Neuronal stem cell (in vitro differentiated cells): Measurements from ENCODE around the gene SLC39A3.
A peak's percentile ranks its signal among the peaks of the same experiment; 100 is the strongest.

ENCODE experiments used
- DNase-seq: peaks from one replicate; pipeline ENCODE4 v3.0.0-alpha.2; 2013; ENCODE audit warnings: low spot score
- H2AFZ ChIP-seq: one replicate; pipeline ENCODE4 v1.6.1; 2013; ENCODE audit warnings: mild to moderate bottlenecking, low read length, inconsistent platforms
- H2AK5ac ChIP-seq: 2 replicates; pipeline ENCODE4 v1.6.1; 2013; ENCODE audit warnings: low read depth, mild to moderate bottlenecking, inconsistent platforms, low read length, moderate library complexity, mixed read lengths
- H2BK120ac ChIP-seq: 2 replicates; pipeline ENCODE4 v1.6.1; 2013; ENCODE audit warnings: low read depth, mild to moderate bottlenecking, inconsistent platforms, low read length, moderate library complexity, mixed read lengths
- H2BK12ac ChIP-seq: one replicate; pipeline ENCODE4 v1.6.1; 2013; ENCODE audit warnings: low read length, inconsistent platforms
- H2BK15ac ChIP-seq: 2 replicates; pipeline ENCODE4 v1.6.1; 2013; ENCODE audit warnings: mild to moderate bottlenecking, low read length, inconsistent platforms, mixed read lengths
- H2BK5ac ChIP-seq: one replicate; pipeline ENCODE4 v1.6.1; 2013; ENCODE audit warnings: inconsistent platforms, mild to moderate bottlenecking, low read length, moderate library complexity
- H3K14ac ChIP-seq: one replicate; pipeline ENCODE4 v1.6.1; 2013; ENCODE audit warnings: low read length, inconsistent platforms
- H3K18ac ChIP-seq: 2 replicates; pipeline ENCODE4 v1.6.1; 2013; ENCODE audit warnings: low read length, inconsistent platforms
- H3K23ac ChIP-seq: 2 replicates; pipeline ENCODE4 v1.6.1; 2013; ENCODE audit warnings: low read depth, mild to moderate bottlenecking, mixed read lengths, low read length, inconsistent platforms; ENCODE audit not compliant: poor library complexity
- H3K27ac ChIP-seq: replicated peaks from 3 replicates; pipeline ENCODE4 v1.5.1; 2013; ENCODE audit warnings: low read length, inconsistent platforms
- H3K27me3 ChIP-seq, 3 experiments: 2 replicates each; pipeline ENCODE4 v1.6.1; 2013; ENCODE audit warnings: low read length in 3 of 3, mild to moderate bottlenecking in 2 of 3, inconsistent platforms in 1 of 3, low read depth in 1 of 3, mixed read lengths in 1 of 3, moderate library complexity in 1 of 3; ENCODE audit not compliant: control insufficient read depth in 3 of 3, insufficient read depth in 3 of 3
- H3K36me3 ChIP-seq, 2 donors: replicated peaks in 1 of 2; 2 replicates each; pipeline ENCODE4 v1.6.1; 2013; ENCODE audit warnings: low read length in 2 of 2; ENCODE audit not compliant: control insufficient read depth in 2 of 2, insufficient read depth in 2 of 2
- H3K4ac ChIP-seq: 2 replicates; pipeline ENCODE4 v1.6.1; 2013; ENCODE audit warnings: inconsistent platforms, mild to moderate bottlenecking, low read length, moderate library complexity
- H3K4me1 ChIP-seq, 2 donors: 1 replicate in 1 of 2; 2 replicates in 1 of 2; pipeline ENCODE4 v1.6.1; 2013; ENCODE audit warnings: low read length in 2 of 2, low read depth in 1 of 2; ENCODE audit not compliant: control insufficient read depth in 2 of 2, insufficient read depth in 1 of 2
- H3K4me2 ChIP-seq: one replicate; pipeline ENCODE4 v1.6.1; 2013; ENCODE audit warnings: mild to moderate bottlenecking, low read length, inconsistent platforms; ENCODE audit not compliant: insufficient read depth, poor library complexity, severe bottlenecking
- H3K4me3 ChIP-seq, 2 donors: 2 replicates each; pipeline ENCODE4 v1.5.1; 2013; ENCODE audit warnings: low read length in 2 of 2, mild to moderate bottlenecking in 2 of 2, inconsistent platforms in 1 of 2, moderate library complexity in 1 of 2
- H3K79me1 ChIP-seq: one replicate; pipeline ENCODE4 v1.6.1; 2013; ENCODE audit warnings: low read depth, mild to moderate bottlenecking, inconsistent platforms, low read length, moderate library complexity
- H3K9ac ChIP-seq: one replicate; pipeline ENCODE4 v1.6.1; 2013; ENCODE audit warnings: mild to moderate bottlenecking, low read depth, low read length, inconsistent platforms; ENCODE audit not compliant: poor library complexity
- H3K9me3 ChIP-seq, 2 donors: replicated peaks in 1 of 2; 2 replicates each; pipeline versions ENCODE3 to v1.6.1; 2013; ENCODE audit warnings: low read length in 2 of 2, mild to moderate bottlenecking in 2 of 2, inconsistent platforms in 1 of 2, low read depth in 1 of 2, mixed read lengths in 1 of 2, moderate library complexity in 1 of 2; ENCODE audit not compliant: control insufficient read depth in 2 of 2, insufficient read depth in 1 of 2
- H4K8ac ChIP-seq: one replicate; pipeline ENCODE4 v1.6.1; 2013; ENCODE audit warnings: low read depth, mild to moderate bottlenecking, inconsistent platforms, low read length, moderate library complexity
- H4K91ac ChIP-seq: one replicate; pipeline ENCODE4 v1.6.1; 2013; ENCODE audit warnings: low read length, low read depth, mild to moderate bottlenecking, inconsistent platforms; ENCODE audit not compliant: poor library complexity
- WGBS, 2 donors: extraction: QIAGEN DNeasy Blood & Tissue Kit; methylation state at CpG; one replicate each; pipeline ENCODE4 v1.1.7; 2013; ENCODE audit warnings: missing lambda C conversion rate in 2 of 2, mixed read lengths in 1 of 2; ENCODE audit not compliant: insufficient read length in 2 of 2, insufficient replicate concordance in 1 of 2; ENCODE audit errors: extremely low coverage in 2 of 2; 5-methylcytosine and 5-hydroxymethylcytosine counted together

The SLC39A3 gene

GRCh38 chr19:2774953-2775555 lies 35.2 kb upstream of the SLC39A3 start:
- H3K4me1 ChIP-seq, result no peaks in the 10 kb centered on the region
- no peak overlapping the region for H3K9ac ChIP-seq
- no peak overlapping the region for H2BK12ac ChIP-seq
- no peak overlapping the region for H3K14ac ChIP-seq
- no peak overlapping the region for H2BK15ac ChIP-seq
- no peak overlapping the region for H2AK5ac ChIP-seq
- H3K4me2 ChIP-seq, result no peak overlapping the region
- no peak overlapping the region for H3K23ac ChIP-seq
- peaks cover 42% of the 10 kb centered on the region for H3K79me1 ChIP-seq
- no peak overlapping the region for H3K4me3 ChIP-seq
- DNase-seq, result no peak
- no peak overlapping the region for H2BK5ac ChIP-seq
- H3K9me3 ChIP-seq, result no peaks in the 10 kb centered on the region
- no peaks in the 10 kb centered on the region for H3K27me3 ChIP-seq
- H3K18ac ChIP-seq, result no peak overlapping the region
- WGBS, 2 donors, result no CpG with 5 or more reads among the region's 24 CpGs
- H3K27ac ChIP-seq, result no peak overlapping the region
- no peak overlapping the region for H2AFZ ChIP-seq
- no peak overlapping the region for H2BK120ac ChIP-seq
- no peak overlapping the region for H3K4ac ChIP-seq
- peaks cover 16 to 47% of the 10 kb centered on the region in 2 donors for H3K36me3 ChIP-seq
- H4K8ac ChIP-seq, result no peak overlapping the region
- no peak overlapping the region for H4K91ac ChIP-seq

GRCh38 chr19:2774083-2774679 lies 34.4 kb upstream of the SLC39A3 start:
- Histone ChIP-seq H3K23ac (peak overlapping the region; percentile 43), H3K4me2 (no peak overlapping the region), H3K4ac (peak overlapping the region; percentile 53), H3K4me1 (no peaks in the 10 kb centered on the region), H2BK12ac (no peak overlapping the region), H3K27ac (no peak overlapping the region), H3K79me1 (peaks cover 43% of the 10 kb centered on the region), H2BK5ac (no peak overlapping the region), H3K9me3 (no peaks in the 10 kb centered on the region), H2AFZ (no peak overlapping the region), H3K27me3 (no peaks in the 10 kb centered on the region), H3K36me3 (peaks cover 14 to 42% of the 10 kb centered on the region in 2 donors), H4K91ac (no peak overlapping the region), H3K14ac (no peak overlapping the region), H2BK120ac (no peak overlapping the region), H4K8ac (no peak overlapping the region), H3K18ac (no peak overlapping the region), H3K9ac (peak overlapping the region; percentile 44), H2BK15ac (no peak overlapping the region), H3K4me3 (no peak overlapping the region), H2AK5ac (peak overlapping the region; percentile 28)
- WGBS, 2 donors, result no CpG with 5 or more reads among the region's 32 CpGs
- no peak for DNase-seq

- Histone ChIP-seq H3K9me3 (no peaks in the 10 kb centered on the region), H3K18ac (no peak overlapping the region), H4K91ac (no peak overlapping the region), H3K79me1 (peaks cover 50% of the 10 kb centered on the region), H3K4me2 (no peak overlapping the region), H3K23ac (no peak overlapping the region), H3K27me3 (no peaks in the 10 kb centered on the region), H2BK5ac (no peak overlapping the region), H3K36me3 (peaks cover 9 to 43% of the 10 kb centered on the region in 2 donors), H3K27ac (no peak overlapping the region), H2BK120ac (no peak overlapping the region), H3K4ac (no peak overlapping the region), H2AK5ac (no peak overlapping the region), H2BK12ac (no peak overlapping the region), H3K9ac (no peak overlapping the region), H3K4me1 (no peaks in the 10 kb centered on the region), H3K4me3 (no peak overlapping the region), H2AFZ (no peak overlapping the region), H4K8ac (no peak overlapping the region), H3K14ac (no peak overlapping the region), H2BK15ac (no peak overlapping the region)
- DNase-seq, result no peak
- WGBS, 2 donors, result no CpG with 5 or more reads among the region's 29 CpGs
Measured at GRCh38 chr19:2771786-2772674, 32.2 kb upstream of the SLC39A3 start.
